K562 (cell line): ENCODE measurements around the gene ABHD16A. TPM values are rescaled to one million over a fixed set of nuclear protein-coding genes. Genes with fewer than 3 reads are reported as not detected.
A peak's percentile ranks its signal among the peaks of the same experiment; 100 is the strongest.

Source experiments
- BMI1 ChIP-seq: fragments of 150-350 bp; IDR thresholded peaks from 2 replicates; pipeline ENCODE4 v1.6.1; 2014; ENCODE audit warnings: low read length
- C11orf30 ChIP-seq: fragments of 450-650 bp; IDR thresholded peaks from 2 replicates; pipeline ENCODE4 v1.6.1; 2016; ENCODE audit warnings: low read depth, mild to moderate bottlenecking
- FOXA1 ChIP-seq: fragments of 450-650 bp; IDR thresholded peaks from 2 replicates; pipeline ENCODE4 v1.6.1; 2016; ENCODE audit warnings: mild to moderate bottlenecking, borderline replicate concordance
- GABPA ChIP-seq: fragments of 200-800 bp; sonication (Bioruptor generic); conservative IDR thresholded peaks from 2 replicates; pipeline ENCODE4 v1.6.1; 2016; ENCODE audit warnings: low read depth, missing genetic modification characterization, missing compliant biosample characterization
- GTF2E2 ChIP-seq: fragments of 200-800 bp; sonication (Bioruptor generic); IDR thresholded peaks from 2 replicates; pipeline ENCODE4 v1.6.1; 2016; ENCODE audit warnings: missing genetic modification characterization, missing compliant biosample characterization
- KDM1A ChIP-seq, 2 experiments: fragments of 450-650 bp; IDR thresholded peaks; 2 replicates each; pipeline ENCODE4 v1.6.1; 2016; ENCODE audit warnings: mild to moderate bottlenecking in 2 of 2
- MBD2 ChIP-seq: sonication (generic); IDR thresholded peaks from 2 replicates; pipeline ENCODE4 v1.6.1; 2016; ENCODE audit warnings: low read depth, borderline replicate concordance
- NELFE ChIP-seq: IDR thresholded peaks from 2 replicates; pipeline ENCODE4 v1.6.1; 2011; ENCODE audit warnings: mild to moderate bottlenecking; ENCODE audit not compliant: insufficient read depth, insufficient read length
- NFE2 ChIP-seq: IDR thresholded peaks from 2 replicates; pipeline ENCODE4 v1.6.1; 2014; ENCODE audit warnings: antibody characterized with exemption, low read depth
- RCOR1 ChIP-seq, 2 experiments: IDR thresholded peaks; 2 replicates each; pipeline ENCODE4 v1.6.1; 2012; ENCODE audit warnings: low read depth in 2 of 2, low read length in 2 of 2, borderline replicate concordance in 1 of 2, improper control_type of control experiment in 1 of 2
- SIRT6 ChIP-seq: IDR thresholded peaks from one replicate; pipeline ENCODE4 v1.6.1; 2012; ENCODE audit warnings: low read depth, mild to moderate bottlenecking, control low read depth, inconsistent platforms, low read length, moderate library complexity
- SRSF9 ChIP-seq: fragments of 200-400 bp; formaldehyde crosslinking; IDR thresholded peaks from 2 replicates; pipeline ENCODE4 v1.6.1; 2017; ENCODE audit warnings: low read depth, low read length, borderline replicate concordance
- ZNF174 ChIP-seq: fragments of 250-450 bp; sonication (Bioruptor Pico); IDR thresholded peaks from 2 replicates; pipeline ENCODE4 v1.4.0; 2020; ENCODE audit warnings: mild to moderate bottlenecking
- ZNF224 ChIP-seq: sonication (generic); formaldehyde crosslinking; IDR thresholded peaks from 2 replicates; pipeline ENCODE4 v1.8.0; 2022; ENCODE audit warnings: mild to moderate bottlenecking, missing genetic modification reagents
- ZNF23 ChIP-seq: fragments of 250-450 bp; sonication (Bioruptor Pico); IDR thresholded peaks from 2 replicates; pipeline ENCODE4 v1.4.0; 2020; ENCODE audit warnings: mild to moderate bottlenecking
- ZNF347 ChIP-seq: fragments of 450-650 bp; formaldehyde crosslinking; IDR thresholded peaks from 2 replicates; pipeline ENCODE4 v1.4.0; 2020; ENCODE audit warnings: low read depth, mild to moderate bottlenecking, moderate library complexity
- ZNF436 ChIP-seq: fragments of 250-450, 450-650 bp; sonication (Bioruptor Pico); formaldehyde crosslinking; IDR thresholded peaks from 2 replicates; pipeline ENCODE4 v1.7.0; 2020; ENCODE audit warnings: mild to moderate bottlenecking
- ZNF830 ChIP-seq: fragments of 250-450 bp; sonication (Bioruptor Pico); IDR thresholded peaks from 2 replicates; pipeline ENCODE4 v1.5.0; 2021; ENCODE audit warnings: mild to moderate bottlenecking
- polyA plus RNA-seq, 8 experiments: library from polyadenylated mRNA; depleted of rRNA in 4 of 8; stranded (reverse) in 5 of 8; unstranded in 3 of 8; fragments of >200 nt; fragmentation: Nextera tagmentation in 2 of 8; fragmentation: Illumina TruSeq in 1 of 8; extraction: Ambion mirVana in 2 of 8; extraction: Trizol in 1 of 8; gene quantifications; 2 replicates each; pipeline versions ENCODE4 v1.2.1 to v1.2.3, GENCODE V29; 2011 to 2014; ENCODE audit warnings: inconsistent platforms in 1 of 8, missing spikeins in 1 of 8
- total RNA-seq, 7 experiments: library from RNA; depleted of rRNA in 6 of 7; stranded (reverse); fragments of >200 nt in 6 of 7; fragmentation: Illumina TruSeq in 2 of 7; extraction: Trizol in 2 of 7; gene quantifications; 2 replicates each; pipeline versions ENCODE4 v1.2.1 to v1.2.3, GENCODE V29; 2011 to 2021; ENCODE audit warnings: low replicate concordance in 1 of 7
- TF ChIP-seq, protein P1 (sequence below): fragments of 250-450 bp; sonication (Bioruptor Pico); IDR thresholded peaks from 2 replicates; pipeline ENCODE4 v1.5.0; 2020; ENCODE audit warnings: mild to moderate bottlenecking
- TF ChIP-seq, protein P2 (sequence below): fragments of 250-450 bp; sonication (Bioruptor Pico); IDR thresholded peaks from 2 replicates; pipeline ENCODE4 v1.4.0; 2020; ENCODE audit warnings: mild to moderate bottlenecking, moderate library complexity
- TF ChIP-seq, protein P3 (sequence below): fragments of 450-650 bp; IDR thresholded peaks from 2 replicates; pipeline ENCODE4 v1.6.1; 2016; ENCODE audit warnings: mild to moderate bottlenecking
- TF ChIP-seq, protein P4 (sequence below): fragments of 250-450 bp; sonication (Bioruptor Pico); IDR thresholded peaks from 2 replicates; pipeline ENCODE4 v1.8.0; 2021; ENCODE audit warnings: moderate library complexity, mild to moderate bottlenecking, inconsistent platforms

The ABHD16A gene
- total and polyA plus RNA-seq, 9 of the 15 experiments (the other 6 are each of a cell fraction or from before 2014, with no cell fraction given), result 25.8 to 120 (median 81.6) TPM

DNA sequence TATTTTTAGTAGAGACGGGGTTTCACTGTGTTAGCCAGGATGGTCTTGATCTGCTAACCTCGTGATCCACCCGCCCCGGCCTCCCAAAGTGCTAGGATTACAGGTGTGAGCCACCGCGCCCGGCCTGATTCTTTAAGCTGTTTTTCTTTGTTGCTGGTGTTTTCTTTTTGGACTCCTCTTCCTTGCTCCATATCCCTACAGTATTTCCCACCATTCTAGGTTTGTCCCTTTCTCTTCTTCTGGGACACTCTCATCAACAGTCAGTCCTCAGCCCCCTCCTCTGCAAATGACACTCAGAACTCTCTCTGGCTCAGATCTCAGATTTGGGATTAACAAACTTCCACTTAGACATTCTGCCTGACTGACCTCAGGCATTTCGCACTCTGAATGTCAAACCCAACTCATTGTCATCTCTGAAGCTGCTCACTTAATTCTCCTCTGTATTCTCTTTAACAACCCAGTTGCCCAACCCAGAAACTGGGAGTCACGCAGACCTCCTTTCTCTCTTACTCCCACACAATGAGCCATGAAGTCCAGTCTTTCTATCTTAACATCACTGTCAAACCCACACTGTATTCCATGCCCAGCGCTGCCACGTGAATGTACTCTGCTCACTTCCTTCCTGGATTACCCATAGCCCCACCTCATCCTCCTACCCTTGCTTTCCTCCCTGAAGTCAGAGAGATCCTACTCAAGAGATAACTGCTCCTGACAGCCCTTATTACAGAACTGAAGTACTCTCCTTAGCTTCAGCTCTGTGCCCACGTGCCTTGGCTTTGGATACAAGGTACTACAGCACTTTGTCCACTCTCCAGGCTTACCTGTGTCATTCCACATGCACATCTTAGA lies 22.6 kb upstream of the ABHD16A start (continued):
- no peak for TF ChIP-seq GABPA (tag)
- TF ChIP-seq SRSF9, result no peak
- TF ChIP-seq ZNF23 (CRISPR knock-in tag), result no peak
- no peak for TF ChIP-seq C11orf30
- TF ChIP-seq, protein P1, sequence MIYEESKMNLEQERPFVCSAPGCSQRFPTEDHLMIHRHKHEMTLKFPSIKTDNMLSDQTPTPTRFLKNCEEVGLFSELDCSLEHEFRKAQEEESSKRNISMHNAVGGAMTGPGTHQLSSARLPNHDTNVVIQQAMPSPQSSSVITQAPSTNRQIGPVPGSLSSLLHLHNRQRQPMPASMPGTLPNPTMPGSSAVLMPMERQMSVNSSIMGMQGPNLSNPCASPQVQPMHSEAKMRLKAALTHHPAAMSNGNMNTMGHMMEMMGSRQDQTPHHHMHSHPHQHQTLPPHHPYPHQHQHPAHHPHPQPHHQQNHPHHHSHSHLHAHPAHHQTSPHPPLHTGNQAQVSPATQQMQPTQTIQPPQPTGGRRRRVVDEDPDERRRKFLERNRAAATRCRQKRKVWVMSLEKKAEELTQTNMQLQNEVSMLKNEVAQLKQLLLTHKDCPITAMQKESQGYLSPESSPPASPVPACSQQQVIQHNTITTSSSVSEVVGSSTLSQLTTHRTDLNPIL (CRISPR knock-in tag), result peak; percentile 39; the same call in 1 of the 2 replicates
- no peak for TF ChIP-seq KDM1A (IDR thresholded peaks at IDR 0.05)
- TF ChIP-seq, protein P2, sequence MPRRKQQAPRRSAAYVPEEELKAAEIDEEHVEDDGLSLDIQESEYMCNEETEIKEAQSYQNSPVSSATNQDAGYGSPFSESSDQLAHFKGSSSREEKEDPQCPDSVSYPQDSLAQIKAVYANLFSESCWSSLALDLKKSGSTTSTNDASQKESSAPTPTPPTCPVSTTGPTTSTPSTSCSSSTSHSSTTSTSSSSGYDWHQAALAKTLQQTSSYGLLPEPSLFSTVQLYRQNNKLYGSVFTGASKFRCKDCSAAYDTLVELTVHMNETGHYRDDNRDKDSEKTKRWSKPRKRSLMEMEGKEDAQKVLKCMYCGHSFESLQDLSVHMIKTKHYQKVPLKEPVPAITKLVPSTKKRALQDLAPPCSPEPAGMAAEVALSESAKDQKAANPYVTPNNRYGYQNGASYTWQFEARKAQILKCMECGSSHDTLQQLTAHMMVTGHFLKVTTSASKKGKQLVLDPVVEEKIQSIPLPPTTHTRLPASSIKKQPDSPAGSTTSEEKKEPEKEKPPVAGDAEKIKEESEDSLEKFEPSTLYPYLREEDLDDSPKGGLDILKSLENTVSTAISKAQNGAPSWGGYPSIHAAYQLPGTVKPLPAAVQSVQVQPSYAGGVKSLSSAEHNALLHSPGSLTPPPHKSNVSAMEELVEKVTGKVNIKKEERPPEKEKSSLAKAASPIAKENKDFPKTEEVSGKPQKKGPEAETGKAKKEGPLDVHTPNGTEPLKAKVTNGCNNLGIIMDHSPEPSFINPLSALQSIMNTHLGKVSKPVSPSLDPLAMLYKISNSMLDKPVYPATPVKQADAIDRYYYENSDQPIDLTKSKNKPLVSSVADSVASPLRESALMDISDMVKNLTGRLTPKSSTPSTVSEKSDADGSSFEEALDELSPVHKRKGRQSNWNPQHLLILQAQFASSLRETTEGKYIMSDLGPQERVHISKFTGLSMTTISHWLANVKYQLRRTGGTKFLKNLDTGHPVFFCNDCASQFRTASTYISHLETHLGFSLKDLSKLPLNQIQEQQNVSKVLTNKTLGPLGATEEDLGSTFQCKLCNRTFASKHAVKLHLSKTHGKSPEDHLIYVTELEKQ, result no peak
- TF ChIP-seq GTF2E2, result no peak
- TF ChIP-seq ZNF830, result peak; percentile 72; the same call in 1 of the 2 replicates
- no peak for TF ChIP-seq FOXA1
- TF ChIP-seq RCOR1 (IDR thresholded peaks at IDR 0.05; ENCODE audit: borderline replicate concordance in 1 of 2, low read depth in 2 of 2, low read length in 2 of 2), result no peak
- no peak for TF ChIP-seq ZNF224 (CRISPR knock-in tag)
- TF ChIP-seq, protein P3, sequence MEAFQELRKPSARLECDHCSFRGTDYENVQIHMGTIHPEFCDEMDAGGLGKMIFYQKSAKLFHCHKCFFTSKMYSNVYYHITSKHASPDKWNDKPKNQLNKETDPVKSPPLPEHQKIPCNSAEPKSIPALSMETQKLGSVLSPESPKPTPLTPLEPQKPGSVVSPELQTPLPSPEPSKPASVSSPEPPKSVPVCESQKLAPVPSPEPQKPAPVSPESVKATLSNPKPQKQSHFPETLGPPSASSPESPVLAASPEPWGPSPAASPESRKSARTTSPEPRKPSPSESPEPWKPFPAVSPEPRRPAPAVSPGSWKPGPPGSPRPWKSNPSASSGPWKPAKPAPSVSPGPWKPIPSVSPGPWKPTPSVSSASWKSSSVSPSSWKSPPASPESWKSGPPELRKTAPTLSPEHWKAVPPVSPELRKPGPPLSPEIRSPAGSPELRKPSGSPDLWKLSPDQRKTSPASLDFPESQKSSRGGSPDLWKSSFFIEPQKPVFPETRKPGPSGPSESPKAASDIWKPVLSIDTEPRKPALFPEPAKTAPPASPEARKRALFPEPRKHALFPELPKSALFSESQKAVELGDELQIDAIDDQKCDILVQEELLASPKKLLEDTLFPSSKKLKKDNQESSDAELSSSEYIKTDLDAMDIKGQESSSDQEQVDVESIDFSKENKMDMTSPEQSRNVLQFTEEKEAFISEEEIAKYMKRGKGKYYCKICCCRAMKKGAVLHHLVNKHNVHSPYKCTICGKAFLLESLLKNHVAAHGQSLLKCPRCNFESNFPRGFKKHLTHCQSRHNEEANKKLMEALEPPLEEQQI, result no peak
- no peak for TF ChIP-seq SIRT6
- no peak for TF ChIP-seq MBD2
- 0 out of 2 replicates have a peak, but pooled peaks have one; percentile 84 for TF ChIP-seq ZNF174 (CRISPR knock-in tag)
- 0 out of 2 replicates have a peak, but pooled peaks have one; percentile 38 for TF ChIP-seq ZNF436 (CRISPR knock-in tag)
- TF ChIP-seq, protein P4, sequence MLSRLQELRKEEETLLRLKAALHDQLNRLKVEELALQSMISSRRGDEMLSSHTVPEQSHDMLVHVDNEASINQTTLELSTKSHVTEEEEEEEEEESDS, result no peak
- no peak; the same call in 1 of the 2 replicates for TF ChIP-seq ZNF347 (CRISPR knock-in tag)
- TF ChIP-seq NELFE, result no peak
- TF ChIP-seq BMI1, result no peak
- no peak for TF ChIP-seq NFE2
